ENCODE data around the gene NRAP.

- no peak for TF ChIP-seq POLR2A (IDR thresholded peaks at IDR 0.05; ENCODE audit: low read length)
- TF ChIP-seq GATA1 (IDR thresholded peaks at IDR 0.05; ENCODE audit: low read depth, low read length), result no peak
Measured at GRCh38 chr10:113552014-113552413, 111.8 kb downstream of the NRAP start.
